MM.1S (cell line): ENCODE results near the gene MVD.

Source experiments
- DNase-seq: peaks from one replicate; pipeline ENCODE4 v3.0.0-alpha.2; 2015
- H2AFZ ChIP-seq: fragments of 300-600 bp; sonication (generic); 2 replicates; pipeline ENCODE4 v1.6.0; 2016; ENCODE audit warnings: antibody characterized with exemption, low read length
- H3F3A ChIP-seq: fragments of 300-600 bp; sonication (generic); 2 replicates; pipeline ENCODE4 v1.6.1; 2016; ENCODE audit warnings: mild to moderate bottlenecking, antibody characterized with exemption, low read length, moderate library complexity, mixed read lengths; ENCODE audit not compliant: insufficient read depth
- H3K27ac ChIP-seq: fragments of 300-600 bp; sonication (generic); 2 replicates; pipeline ENCODE4 v1.5.1; 2016; ENCODE audit warnings: mild to moderate bottlenecking, low read length
- H3K27me3 ChIP-seq: fragments of 300-600 bp; sonication (generic); replicated peaks from 2 replicates; pipeline ENCODE4 v1.6.0; 2016; ENCODE audit warnings: low read length; ENCODE audit not compliant: insufficient read depth
- H3K36me3 ChIP-seq: fragments of 300-600 bp; sonication (generic); replicated peaks from 2 replicates; pipeline ENCODE4 v1.6.1; 2016; ENCODE audit warnings: mild to moderate bottlenecking, low read length, mixed read lengths; ENCODE audit not compliant: insufficient read depth
- H3K4me1 ChIP-seq: fragments of 300-600 bp; sonication (generic); 2 replicates; pipeline ENCODE4 v1.6.1; 2016; ENCODE audit warnings: low read length, mixed read lengths
- H3K4me2 ChIP-seq: fragments of 300-600 bp; sonication (generic); 2 replicates; pipeline ENCODE4 v1.6.0; 2016; ENCODE audit warnings: low read depth, low read length
- H3K4me3 ChIP-seq: fragments of 300-600 bp; sonication (generic); 2 replicates; pipeline ENCODE4 v1.5.1; 2016; ENCODE audit warnings: low read length, mixed read lengths
- H3K79me2 ChIP-seq: fragments of 300-600 bp; sonication (generic); 2 replicates; pipeline ENCODE4 v1.6.1; 2016; ENCODE audit warnings: mixed run types, low read length, mixed read lengths
- H3K9ac ChIP-seq: fragments of 300-600 bp; sonication (generic); 2 replicates; pipeline ENCODE4 v1.6.1; 2016; ENCODE audit warnings: low read length, mixed read lengths
- H3K9me2 ChIP-seq: fragments of 300-600 bp; sonication (generic); replicated peaks from 2 replicates; pipeline ENCODE4 v1.6.1; 2016; ENCODE audit warnings: mild to moderate bottlenecking, low read length, mixed read lengths; ENCODE audit not compliant: insufficient read depth
- H3K9me3 ChIP-seq: fragments of 300-600 bp; sonication (generic); replicated peaks from 2 replicates; pipeline ENCODE4 v1.6.1; 2016; ENCODE audit warnings: mild to moderate bottlenecking, low read length, mixed read lengths; ENCODE audit not compliant: insufficient read depth
- H4K20me1 ChIP-seq: fragments of 300-600 bp; sonication (generic); 2 replicates; pipeline ENCODE4 v1.6.1; 2016; ENCODE audit warnings: mild to moderate bottlenecking, low read length, moderate library complexity, mixed read lengths; ENCODE audit not compliant: insufficient read depth
- CTCF ChIP-seq: fragments of 300-600 bp; sonication (generic); IDR thresholded peaks from 2 replicates; pipeline ENCODE4 v1.5.1; 2016; ENCODE audit warnings: antibody characterized with exemption, low read length, mixed read lengths
- EZH2 ChIP-seq: fragments of 300-600 bp; sonication (generic); optimal IDR thresholded peaks from 2 replicates; pipeline ENCODE3; 2017; ENCODE audit warnings: low read depth, mild to moderate bottlenecking, antibody characterized with exemption, low read length, mixed read lengths
- EZH2phosphoT487 ChIP-seq: fragments of 300-600 bp; sonication (generic); IDR thresholded peaks from 2 replicates; pipeline ENCODE4 v1.6.1; 2018; ENCODE audit warnings: antibody characterized with exemption, low read length

Gene MVD

GRCh38 chr16:88702371-88703210 is 39.7 kb upstream of the MVD start:
- H3K9ac ChIP-seq, result no peak overlapping the region
- peaks cover 29% of the 10 kb centered on the region for H3K79me2 ChIP-seq
- peaks cover 7% of the 10 kb centered on the region; the same call in 1 of the 2 replicates for H3F3A ChIP-seq
- H3K27me3 ChIP-seq, result no peaks in the 10 kb centered on the region
- no peak overlapping the region for H2AFZ ChIP-seq
- H3K4me1 ChIP-seq, result peaks cover 13% of the 10 kb centered on the region
- no peak overlapping the region for H3K4me3 ChIP-seq
- no peaks in the 10 kb centered on the region for H4K20me1 ChIP-seq
- H3K27ac ChIP-seq, result no peak overlapping the region
- no peaks in the 10 kb centered on the region for H3K9me2 ChIP-seq
- no peak overlapping the region for H3K4me2 ChIP-seq
- TF ChIP-seq CTCF (no peak), EZH2phosphoT487 (no peak), EZH2 (no peak)
- H3K9me3 ChIP-seq, result no peaks in the 10 kb centered on the region
- H3K36me3 ChIP-seq, result no peaks in the 10 kb centered on the region
- DNase-seq, result no peak

GRCh38 chr16:88701581-88702370 is 38.9 kb upstream of the MVD start:
- no peak for TF ChIP-seq CTCF
- no peak for TF ChIP-seq EZH2phosphoT487
- no peak for TF ChIP-seq EZH2
- H4K20me1 ChIP-seq, result no peaks in the 10 kb centered on the region
- peak overlapping the region; percentile 10; the same call in 1 of the 2 replicates for H3K27ac ChIP-seq
- H3F3A ChIP-seq, result peaks cover 3% of the 10 kb centered on the region; the same call in 1 of the 2 replicates
- H3K4me2 ChIP-seq, result peak overlapping the region; percentile 76
- H3K4me1 ChIP-seq, result peaks cover 13% of the 10 kb centered on the region
- peak overlapping the region; percentile 52; the same call in 1 of the 2 replicates for H3K4me3 ChIP-seq
- no peaks in the 10 kb centered on the region for H3K27me3 ChIP-seq
- no peaks in the 10 kb centered on the region for H3K9me2 ChIP-seq
- no peaks in the 10 kb centered on the region for H3K9me3 ChIP-seq
- no peak overlapping the region for H2AFZ ChIP-seq
- H3K36me3 ChIP-seq, result no peaks in the 10 kb centered on the region
- H3K9ac ChIP-seq, result no peak overlapping the region
- no peak for DNase-seq
- H3K79me2 ChIP-seq, result peaks cover 29% of the 10 kb centered on the region

GRCh38 chr16:88700636-88701482 is 38.0 kb upstream of the MVD start:
- Histone ChIP-seq H2AFZ (no peak overlapping the region), H3K4me3 (peak overlapping the region; percentile 52), H3K4me1 (peaks cover 13% of the 10 kb centered on the region), H3K9me3 (no peaks in the 10 kb centered on the region), H3K27ac (peak overlapping the region; percentile 69), H3K79me2 (peaks cover 29% of the 10 kb centered on the region), H3K9ac (peak overlapping the region; percentile 62), H3K27me3 (no peaks in the 10 kb centered on the region), H4K20me1 (no peaks in the 10 kb centered on the region), H3K36me3 (no peaks in the 10 kb centered on the region), H3K9me2 (no peaks in the 10 kb centered on the region), H3F3A (no peaks in the 10 kb centered on the region; the same call in 1 of the 2 replicates), H3K4me2 (peak overlapping the region; percentile 76)
- DNase-seq, result peak; percentile 81
- no peak for TF ChIP-seq EZH2phosphoT487
- TF ChIP-seq CTCF, result no peak
- TF ChIP-seq EZH2, result no peak
